AG09319 (cell line): Measurements from ENCODE around the gene PDZD11.
"Not testable (repeated sequence)": the region's sequence is repeated elsewhere in the genome, so short reads cannot be mapped to it uniquely, and the experiment has no call there.

Experiments
- DNase-seq: peaks from one replicate; pipeline ENCODE4 v3.0.0-alpha.2; 2010; ENCODE audit warnings: low read depth; ENCODE audit errors: extremely low read depth
- TF ChIP-seq, protein P1 (sequence below): IDR thresholded peaks from 2 replicates; pipeline ENCODE4 v1.5.1; 2011; ENCODE audit warnings: low read depth, mild to moderate bottlenecking, inconsistent platforms, low read length, moderate library complexity

PDZD11 gene, protein sequence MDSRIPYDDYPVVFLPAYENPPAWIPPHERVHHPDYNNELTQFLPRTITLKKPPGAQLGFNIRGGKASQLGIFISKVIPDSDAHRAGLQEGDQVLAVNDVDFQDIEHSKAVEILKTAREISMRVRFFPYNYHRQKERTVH

DNA sequence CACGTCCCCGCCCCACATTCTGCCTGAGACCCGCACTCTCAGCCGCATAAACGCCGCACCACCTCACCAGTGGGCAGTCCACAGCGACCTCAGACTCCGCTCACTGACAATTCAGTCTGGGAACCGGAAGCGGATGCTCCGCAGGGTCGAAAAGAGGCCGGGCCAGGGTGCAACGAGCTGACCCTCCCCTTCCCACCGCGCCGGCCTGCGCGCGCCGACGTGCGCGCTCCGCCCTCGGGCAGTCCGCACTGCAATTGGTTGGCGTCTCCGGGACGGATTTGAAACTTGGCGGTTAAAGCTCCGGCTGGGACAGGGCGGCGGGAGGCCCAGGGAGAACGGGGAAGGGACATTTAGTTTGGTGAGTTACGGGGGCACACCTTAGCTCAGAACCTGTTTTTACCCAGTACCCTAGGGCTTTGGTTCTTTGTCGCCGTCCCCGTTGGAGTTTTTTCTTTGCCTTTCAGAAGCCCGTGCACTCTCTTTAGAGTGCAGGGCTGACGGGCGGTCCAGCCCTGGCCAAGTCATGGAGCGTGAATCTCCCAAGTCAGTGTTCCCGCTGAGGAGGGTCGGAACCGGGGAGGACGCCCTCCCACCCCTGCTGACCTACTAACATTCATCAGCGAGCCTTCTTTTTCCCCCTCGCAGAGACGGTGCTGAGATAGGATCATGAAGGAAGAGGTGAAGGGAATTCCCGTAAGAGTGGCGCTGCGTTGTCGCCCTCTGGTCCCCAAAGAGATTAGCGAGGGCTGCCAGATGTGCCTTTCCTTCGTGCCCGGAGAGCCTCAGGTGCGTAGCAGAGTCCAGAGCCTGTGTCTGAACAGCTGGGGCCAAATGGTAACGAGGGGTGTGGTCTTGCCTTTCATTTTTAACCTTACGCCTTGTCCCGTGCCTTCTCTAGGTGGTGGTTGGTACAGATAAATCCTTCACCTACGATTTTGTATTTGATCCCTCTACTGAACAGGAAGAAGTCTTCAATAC is at the start of gene PDZD11, which contains the start of gene KIF4A:
PDZD11 (minus strand) TSS at position 135 of the 978 bp plus-strand sequence. CDS start 586 bp downstream, outside the sequence.
KIF4A (plus strand) TSS at position 312 of the 978 bp plus-strand sequence; CDS start at position 667, 355 bp downstream.
- TF ChIP-seq, protein P1, sequence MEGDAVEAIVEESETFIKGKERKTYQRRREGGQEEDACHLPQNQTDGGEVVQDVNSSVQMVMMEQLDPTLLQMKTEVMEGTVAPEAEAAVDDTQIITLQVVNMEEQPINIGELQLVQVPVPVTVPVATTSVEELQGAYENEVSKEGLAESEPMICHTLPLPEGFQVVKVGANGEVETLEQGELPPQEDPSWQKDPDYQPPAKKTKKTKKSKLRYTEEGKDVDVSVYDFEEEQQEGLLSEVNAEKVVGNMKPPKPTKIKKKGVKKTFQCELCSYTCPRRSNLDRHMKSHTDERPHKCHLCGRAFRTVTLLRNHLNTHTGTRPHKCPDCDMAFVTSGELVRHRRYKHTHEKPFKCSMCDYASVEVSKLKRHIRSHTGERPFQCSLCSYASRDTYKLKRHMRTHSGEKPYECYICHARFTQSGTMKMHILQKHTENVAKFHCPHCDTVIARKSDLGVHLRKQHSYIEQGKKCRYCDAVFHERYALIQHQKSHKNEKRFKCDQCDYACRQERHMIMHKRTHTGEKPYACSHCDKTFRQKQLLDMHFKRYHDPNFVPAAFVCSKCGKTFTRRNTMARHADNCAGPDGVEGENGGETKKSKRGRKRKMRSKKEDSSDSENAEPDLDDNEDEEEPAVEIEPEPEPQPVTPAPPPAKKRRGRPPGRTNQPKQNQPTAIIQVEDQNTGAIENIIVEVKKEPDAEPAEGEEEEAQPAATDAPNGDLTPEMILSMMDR: no peak
- peak; percentile 50 for DNase-seq

DNA sequence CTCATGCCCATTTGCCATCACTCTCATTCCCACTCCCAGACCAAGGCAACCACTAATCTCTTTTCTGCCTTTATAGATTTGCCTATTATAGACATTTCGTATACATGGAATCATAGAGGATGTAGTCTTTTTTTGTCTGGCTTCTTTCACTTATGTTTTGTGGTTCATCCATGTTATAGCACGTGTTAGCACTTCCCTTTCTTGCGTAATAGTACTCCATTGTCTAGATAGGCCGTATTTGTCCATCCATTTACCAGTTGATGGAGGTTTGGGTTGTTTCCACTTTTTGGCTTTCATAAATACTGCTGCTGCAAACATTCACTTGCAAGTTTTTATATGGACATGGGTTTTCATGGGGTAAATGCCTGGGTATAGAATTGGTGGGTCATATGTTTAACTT is 48.6 kb upstream of the PDZD11 start:
- TF ChIP-seq, protein P1: no peak
- DNase-seq: no peak

DNA sequence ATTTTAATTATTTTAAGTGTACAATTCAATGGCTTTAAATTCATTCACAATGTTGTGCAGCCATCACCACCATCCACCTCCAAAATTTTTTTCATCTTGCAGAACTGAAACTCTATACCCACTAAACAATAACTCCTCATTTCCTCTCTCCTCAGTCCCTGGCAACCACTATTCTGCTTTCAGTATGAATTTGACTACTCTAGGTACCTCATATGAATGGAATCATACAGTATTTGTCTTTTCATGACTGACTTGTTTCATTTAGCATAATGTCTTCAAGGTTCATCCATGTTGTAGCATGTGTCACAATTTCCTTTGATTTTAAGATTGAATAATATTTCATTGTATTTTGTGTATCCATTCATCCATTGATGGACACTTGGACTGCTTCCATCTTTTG is 47.0 kb upstream of the PDZD11 start:
- TF ChIP-seq, protein P1: no peak
- no peak for DNase-seq

DNA sequence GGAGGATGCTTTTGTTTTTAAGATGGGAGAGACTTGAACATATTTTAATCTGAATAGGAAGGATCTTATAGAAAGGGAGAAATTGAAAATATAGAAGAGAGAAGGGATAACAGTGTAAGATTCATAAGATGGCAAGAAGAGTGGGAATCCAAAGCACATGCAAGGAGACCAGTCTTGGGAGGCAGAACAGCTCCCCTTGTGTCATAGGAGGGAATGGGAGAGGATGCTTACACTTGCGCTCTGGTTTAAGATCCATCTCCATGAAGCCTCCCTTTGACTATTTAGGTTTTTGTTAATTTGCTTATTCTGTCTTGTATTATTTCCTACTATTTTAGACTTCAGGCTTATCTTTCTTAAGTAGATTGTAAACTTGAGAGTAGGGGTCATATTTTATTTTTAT is 42.9 kb upstream of the PDZD11 start:
- no peak for DNase-seq

DNA sequence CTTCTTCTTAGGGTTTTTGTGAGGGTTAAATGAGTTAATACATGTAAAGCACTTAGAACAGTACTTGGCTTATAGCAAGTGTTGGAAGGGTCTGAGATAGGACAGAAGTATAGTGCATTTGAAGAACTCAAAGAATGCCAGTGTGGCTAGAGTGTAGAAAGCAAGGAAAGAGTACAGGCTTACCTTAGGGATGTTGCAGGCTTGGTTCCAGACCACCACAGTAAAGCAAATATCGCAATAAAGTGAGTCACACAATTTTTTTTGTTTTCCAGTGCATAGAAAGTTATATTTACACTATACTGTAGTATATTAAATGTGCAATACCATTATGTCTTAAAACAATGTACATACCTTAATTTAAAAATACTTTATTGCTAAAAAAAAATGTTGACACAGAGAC is 41.4 kb upstream of the PDZD11 start:
- no peak for DNase-seq
- TF ChIP-seq, protein P1: no peak

More for the DNA sequence above, 42.9 kb upstream of the PDZD11 start:
- TF ChIP-seq, protein P1: no peak

DNA sequence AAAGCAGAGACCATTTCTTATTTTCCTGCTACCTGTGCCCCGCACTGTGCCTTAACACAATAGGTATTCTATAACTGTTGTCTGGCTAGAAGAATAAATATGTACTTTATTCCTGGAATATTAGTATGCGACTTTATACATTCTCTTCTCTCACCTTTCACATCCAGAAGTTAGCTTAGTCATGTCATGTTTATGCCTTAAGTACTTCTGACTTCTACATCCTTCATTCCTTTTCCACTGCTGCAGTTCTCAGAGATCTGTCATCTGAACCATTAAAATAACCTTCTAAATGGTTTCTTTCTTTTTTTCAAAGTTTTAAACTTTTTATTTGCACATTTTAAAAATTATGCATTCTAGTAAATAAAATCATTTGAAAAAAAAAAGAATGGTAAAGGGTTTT is 34.6 kb upstream of the PDZD11 start:
- no peak for DNase-seq
- TF ChIP-seq, protein P1: no peak

DNA sequence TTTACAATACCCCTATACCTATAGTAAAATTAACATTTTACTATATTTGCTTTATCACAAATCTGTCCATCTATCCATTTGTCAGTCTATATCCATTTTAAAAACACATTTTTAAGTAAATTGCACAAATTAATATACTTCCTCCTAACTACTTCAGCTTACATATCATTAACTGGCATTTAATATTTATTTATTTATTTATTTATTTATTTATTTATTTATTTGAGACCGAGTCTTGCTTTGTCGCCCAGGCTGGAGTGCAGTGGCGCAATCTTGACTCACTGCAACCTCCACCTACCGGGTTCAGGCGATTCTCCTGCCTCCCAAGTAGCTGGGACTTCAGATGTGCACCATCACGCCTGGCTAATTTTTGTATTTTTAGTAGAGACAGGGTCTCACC is 33.9 kb upstream of the PDZD11 start:
- DNase-seq: not testable (repeated sequence)
